T-helper 22 cell (primary cell): ENCODE results near the gene TMC1.

ENCODE experiments used
- DNase-seq: peaks from one replicate; pipeline ENCODE4 v3.0.0-alpha.2; 2020; ENCODE audit warnings: low read depth

Gene TMC1

GRCh38 chr9:72614067-72614466, 92.7 kb downstream of the TMC1 start:
- DNase-seq = no peak

DNA sequence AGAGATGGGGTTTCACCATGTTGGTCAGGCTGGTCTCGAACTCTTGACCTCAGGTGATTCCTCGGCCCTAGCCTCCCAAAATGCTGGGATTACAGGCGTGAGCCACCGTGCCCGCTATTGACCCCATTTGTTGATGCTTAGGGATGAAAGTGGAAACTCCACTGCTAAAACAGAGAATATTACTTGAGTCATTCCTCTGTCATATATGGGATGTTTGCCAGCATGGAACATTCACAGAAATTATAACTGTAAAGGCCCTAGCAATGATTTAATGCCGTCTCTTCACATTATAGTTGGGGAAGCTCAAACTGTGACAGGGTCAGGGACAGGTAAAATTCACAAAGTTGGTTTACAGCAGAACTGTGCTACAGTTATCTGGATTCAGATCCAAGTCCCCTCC, 94.5 kb downstream of the TMC1 start:
- DNase-seq = no peak

DNA sequence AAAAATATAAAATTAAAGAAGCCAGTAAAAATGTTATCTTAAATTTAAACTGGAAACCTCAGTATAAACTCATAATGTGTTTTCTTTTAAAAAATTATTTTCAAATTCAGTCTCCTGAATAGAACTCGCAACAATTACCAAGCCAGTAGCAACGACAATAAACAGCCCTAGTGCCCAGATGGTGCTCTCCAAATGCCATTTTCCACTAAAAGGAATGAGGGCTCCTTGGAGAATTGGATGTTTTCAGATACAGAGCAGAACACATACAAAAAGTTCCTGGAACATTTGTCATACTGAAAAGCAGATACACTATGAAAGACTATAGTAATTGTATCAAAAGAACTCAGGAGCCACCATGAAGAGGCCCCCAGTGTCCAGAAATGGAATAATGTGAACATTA, 97.4 kb downstream of the TMC1 start:
- DNase-seq = no peak

DNA sequence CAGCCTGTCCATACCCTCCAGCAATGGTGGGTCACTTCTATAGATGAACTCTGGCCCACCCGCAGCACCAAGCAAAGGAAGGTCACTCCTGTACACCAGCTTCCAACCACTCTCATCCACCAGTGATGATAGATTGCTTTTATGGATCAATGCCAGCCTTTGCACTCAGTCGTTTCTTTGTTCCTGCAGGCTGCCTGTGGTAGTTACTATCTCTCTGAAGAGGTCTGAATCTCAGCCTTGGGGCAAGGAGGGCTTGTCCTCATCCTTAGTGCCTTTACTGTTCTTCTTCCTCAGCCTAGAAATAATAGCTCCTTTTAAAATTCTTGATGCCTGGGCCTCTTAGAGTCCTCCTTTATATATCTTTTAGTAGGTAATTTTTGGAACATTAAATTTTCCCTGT, 100.8 kb downstream of the TMC1 start:
- no peak for DNase-seq

GRCh38 chr9:72623156-72623555, 101.7 kb downstream of the TMC1 start:
- DNase-seq = no peak

DNA sequence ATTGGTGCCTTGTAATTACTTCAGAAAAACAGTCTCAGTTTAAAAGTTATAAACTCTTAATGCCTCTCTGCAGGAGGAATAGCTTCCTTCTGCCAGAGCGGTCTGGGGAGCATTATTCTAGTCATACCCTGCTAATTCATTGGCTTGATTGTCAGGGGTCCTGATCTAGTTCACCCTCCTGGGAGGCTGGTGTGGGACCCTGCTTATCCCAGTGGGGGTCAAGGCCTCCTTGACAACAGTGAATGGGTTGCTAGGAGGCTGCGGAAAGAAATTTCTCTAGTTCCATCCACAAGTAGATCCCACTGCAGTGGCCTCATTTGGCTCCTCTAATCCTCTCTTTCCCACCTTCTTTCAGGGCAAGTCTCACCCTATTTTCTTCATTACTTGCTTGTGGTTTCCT, 105.7 kb downstream of the TMC1 start:
- no peak for DNase-seq

DNA sequence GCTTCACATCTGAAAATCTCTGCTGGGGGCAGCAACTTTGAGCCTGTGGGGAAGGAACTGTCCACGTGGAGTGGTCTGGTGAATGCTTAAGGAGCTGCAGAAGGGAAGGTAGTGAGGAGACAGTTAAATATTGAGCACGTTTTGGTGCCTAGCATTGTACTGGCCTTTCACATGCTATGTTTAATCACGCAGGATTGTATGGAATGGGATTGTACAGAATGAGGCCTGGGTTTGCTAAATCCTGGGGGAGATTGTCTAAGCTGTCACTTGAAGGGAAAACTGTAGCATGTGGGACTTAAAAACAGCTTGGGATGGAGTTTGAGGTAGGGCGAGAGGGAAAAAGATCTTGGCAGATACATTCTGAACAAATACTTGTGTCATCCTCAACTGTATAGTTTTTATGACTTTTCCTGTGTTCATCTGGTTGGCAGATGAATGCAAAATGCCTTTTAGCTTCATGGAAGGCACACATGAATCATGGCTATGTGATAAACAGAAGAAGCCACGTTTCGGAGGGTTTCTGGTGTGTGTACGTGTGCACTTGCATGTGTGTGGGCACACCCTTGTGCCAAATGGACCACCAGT, 106.6 kb downstream of the TMC1 start:
- no peak for DNase-seq

GRCh38 chr9:72633966-72634365, 112.6 kb downstream of the TMC1 start:
- no peak for DNase-seq

DNA sequence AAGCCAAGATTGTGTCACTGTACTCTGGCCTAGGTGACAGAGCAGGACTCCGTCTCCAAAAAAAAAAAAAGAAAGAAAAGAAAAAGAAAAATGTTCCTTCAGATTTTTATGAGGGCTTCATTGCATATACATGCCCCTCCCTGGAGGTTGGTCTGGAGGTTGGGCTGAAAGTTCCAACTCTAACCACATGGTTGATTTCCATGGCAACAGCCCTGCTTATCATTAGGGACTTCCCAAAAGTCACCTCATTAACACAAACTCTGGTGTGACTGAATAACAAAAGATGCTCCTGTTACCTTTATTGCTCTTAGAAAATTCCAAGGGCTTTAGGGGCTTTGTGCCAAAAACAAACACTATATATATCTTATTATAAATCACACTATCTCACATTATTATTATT, 113.8 kb downstream of the TMC1 start:
- DNase-seq = no peak

DNA sequence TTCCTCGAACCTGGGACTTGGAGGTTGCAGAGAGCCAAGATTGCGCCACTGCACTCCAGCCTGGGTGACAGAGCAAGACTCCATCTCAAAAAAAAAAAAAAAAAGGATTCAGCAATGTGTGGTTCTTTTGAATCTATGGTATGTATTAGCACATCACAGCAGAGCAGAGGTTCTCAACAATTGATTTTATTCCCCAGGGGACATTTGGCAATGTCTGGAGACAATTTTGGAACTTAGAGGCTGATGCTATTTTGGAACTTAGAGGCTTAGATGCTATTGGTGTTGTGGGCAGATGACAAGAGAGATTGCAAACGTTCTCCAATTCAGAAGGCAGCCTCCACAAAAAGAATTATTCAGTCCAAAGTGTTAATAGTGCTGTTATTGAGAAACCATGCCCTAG, 115.2 kb downstream of the TMC1 start:
- DNase-seq = no peak

- DNase-seq = no peak
Observed at GRCh38 chr9:72643651-72644050, 122.2 kb downstream of the TMC1 start.

DNA sequence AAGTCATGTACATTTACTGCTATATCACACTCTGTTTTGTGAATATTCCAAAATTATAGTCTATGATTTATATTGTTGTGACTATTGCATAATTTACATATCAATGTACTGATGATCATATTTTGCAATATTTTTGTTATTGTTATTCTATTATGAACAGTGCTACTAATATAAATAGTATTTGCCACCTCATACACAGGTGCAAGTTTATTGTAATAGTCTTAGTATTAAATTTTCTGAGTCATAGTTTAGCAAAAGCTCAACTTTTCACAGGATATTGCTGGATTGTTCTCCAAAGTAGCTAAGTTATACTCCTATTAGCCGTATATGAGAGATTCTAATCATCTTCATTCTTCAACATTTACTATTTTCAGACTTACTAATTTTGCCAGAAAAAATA, 124.7 kb downstream of the TMC1 start:
- no peak for DNase-seq

- no peak for DNase-seq
Observed at GRCh38 chr9:72648324-72649126, 127.1 kb downstream of the TMC1 start.

DNA sequence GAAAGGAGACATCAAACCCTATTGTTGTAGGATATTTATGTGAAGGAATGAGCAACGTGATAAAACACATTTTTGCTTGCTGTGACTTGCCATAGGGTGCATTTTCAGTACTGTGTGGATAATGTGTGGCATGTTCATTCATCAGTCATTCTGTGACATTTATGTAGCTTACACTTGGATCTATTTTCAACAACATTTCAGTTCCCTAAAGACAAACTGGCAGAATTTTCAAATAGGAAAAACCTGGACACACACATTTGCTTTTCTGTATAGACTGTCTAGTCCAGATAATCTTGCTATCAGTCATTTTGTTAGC, 127.7 kb downstream of the TMC1 start:
- no peak for DNase-seq

- DNase-seq = no peak
Observed at GRCh38 chr9:72650206-72650605, 128.8 kb downstream of the TMC1 start.

DNA sequence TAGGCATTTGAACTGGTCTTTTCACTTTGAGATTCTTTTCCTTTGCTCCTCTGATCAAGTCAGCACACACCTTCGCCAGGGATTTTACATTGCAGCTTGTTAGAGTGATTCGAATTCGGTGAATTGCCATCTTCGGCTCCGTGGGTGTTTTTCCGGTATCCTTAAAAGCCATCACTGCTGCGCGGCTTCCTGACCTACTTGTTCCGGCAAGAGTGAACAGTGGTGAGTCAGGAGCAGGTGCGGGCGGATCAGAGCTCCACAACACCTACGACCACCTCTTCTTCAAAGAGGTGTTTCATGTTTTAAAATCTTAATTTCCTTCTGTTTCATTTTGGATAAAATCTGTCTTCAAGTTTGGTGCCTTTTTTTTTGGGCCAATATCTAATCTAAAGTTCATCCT, 134.6 kb downstream of the TMC1 start:
- DNase-seq = no peak

DNA sequence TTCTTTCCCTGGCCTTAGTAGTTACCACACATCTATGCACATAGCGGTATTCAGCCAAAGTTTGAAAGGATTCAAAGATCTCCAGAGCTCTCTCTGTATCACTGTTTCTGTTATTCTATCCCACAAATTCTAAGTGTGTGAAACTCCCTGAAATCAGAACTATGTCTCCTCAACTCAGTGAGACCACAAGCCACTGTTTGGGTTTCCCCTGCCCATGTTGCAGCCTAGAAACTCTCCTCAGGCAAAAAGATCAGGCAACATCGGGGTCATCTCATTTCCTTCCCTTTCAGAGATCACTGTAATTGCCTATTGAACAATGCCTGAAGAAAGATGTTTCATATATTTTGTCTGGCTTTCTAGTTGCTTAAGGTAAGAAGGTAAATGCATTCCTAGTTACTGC, 135.6 kb downstream of the TMC1 start:
- DNase-seq = no peak

GRCh38 chr9:72658703-72659102, 137.3 kb downstream of the TMC1 start:
- DNase-seq = no peak

DNA sequence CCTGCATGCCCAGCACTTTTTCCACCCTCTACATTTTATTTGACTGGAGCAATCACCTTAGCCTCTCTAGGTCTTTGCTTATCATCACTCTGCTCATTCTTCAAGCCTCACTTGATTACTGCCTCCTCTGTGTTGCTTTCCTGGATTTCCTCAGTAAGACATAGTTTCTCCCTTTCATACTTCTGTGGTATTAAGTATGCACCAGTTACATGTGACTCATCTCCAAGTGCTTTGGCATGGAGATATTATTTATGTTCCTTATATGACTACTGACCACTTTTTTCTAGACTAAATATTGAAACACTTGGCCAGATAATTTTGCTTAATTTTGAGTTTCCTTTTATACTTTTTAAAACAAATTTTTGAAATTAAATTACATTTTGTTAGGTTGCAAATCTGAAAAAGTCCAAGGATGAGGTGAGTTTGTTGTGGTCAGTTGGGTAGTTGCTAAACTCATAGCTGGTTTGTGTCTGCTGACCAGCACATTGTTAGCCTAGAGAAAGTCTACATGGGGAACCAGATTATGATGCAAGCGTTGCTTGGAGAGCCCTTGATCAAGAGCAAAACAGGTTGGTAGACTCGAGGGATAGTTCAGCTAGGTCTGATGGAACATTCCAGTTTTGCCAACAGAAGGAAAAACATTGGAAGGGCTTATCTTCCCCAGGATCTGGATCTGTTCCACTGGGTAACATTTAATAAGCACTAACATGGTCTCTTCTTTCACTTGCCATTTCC, 140.2 kb downstream of the TMC1 start:
- DNase-seq = no peak

DNA sequence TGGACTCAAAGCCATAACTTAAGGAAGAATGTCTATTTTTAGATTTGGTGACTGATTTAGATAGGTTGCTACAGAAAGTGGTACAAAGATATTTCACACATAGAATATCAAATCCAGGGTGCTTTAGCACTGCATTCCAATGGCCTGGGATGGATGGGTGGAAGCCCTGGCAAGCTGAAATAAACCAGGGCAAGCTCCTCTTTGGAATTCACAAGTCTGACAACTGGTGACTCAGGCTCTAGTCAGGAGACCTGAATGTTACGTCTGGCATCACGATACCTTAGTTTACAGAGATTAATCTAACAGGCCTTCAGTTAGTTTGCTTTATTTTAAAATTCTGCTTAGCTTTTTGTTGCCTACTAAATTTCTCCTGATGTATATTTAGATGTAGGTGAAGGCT, 144.0 kb downstream of the TMC1 start:
- no peak for DNase-seq

DNA sequence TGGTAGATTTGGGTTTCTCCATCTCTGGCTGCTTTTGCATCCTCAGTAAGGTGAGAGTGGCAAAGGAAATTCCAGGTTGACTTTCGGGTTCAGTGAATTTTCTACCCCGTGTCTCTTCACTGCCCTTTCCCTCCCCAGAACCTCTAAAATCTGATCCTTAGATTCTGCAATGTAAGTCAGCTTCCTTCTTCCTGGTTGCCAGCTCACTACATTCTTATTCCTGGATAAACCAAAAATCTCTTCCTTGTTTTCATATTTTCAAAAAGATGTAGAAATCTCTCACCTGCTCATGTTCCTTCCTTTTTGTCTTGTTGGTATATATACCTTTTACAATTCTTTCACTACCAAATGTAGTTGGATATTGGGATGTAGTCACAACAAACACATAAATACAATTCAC, 145.8 kb downstream of the TMC1 start:
- no peak for DNase-seq

- DNase-seq = no peak
Observed at GRCh38 chr9:72674961-72675360, 153.6 kb downstream of the TMC1 start.

DNA sequence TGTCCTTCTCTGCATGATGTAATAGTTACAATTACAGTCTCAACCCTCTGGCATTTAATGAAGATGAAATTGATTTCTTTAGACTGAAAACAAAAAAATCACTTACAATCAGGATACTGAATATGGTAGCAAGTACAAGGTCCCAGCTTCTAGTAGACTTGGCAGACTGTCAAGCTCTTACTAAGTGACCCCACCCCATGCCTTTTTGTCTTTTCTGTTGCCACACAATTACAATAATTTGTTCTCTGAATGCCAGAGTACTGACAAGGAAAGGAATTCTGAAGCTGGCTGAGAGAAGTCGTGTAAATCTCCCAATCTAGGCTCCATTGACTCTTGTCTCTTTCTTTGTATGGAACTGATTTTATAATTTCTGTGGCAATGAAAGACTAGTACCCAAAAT, 154.2 kb downstream of the TMC1 start:
- DNase-seq = no peak
